HG03159 (cell line): ENCODE data around the gene KNTC1.
A peak's percentile ranks its signal among the peaks of the same experiment; 100 is the strongest.
"Not testable (repeated sequence)": the region's sequence is repeated elsewhere in the genome, so short reads cannot be mapped to it uniquely, and the experiment has no call there.

Source experiments
- ATAC-seq: cut with Tn5 transposase; IDR thresholded peaks from one replicate; pipeline ENCODE4 v1.9.1; 2021; ENCODE audit warnings: mild to moderate bottlenecking, moderate library complexity; ENCODE audit not compliant: unreplicated experiment

KNTC1 gene, protein sequence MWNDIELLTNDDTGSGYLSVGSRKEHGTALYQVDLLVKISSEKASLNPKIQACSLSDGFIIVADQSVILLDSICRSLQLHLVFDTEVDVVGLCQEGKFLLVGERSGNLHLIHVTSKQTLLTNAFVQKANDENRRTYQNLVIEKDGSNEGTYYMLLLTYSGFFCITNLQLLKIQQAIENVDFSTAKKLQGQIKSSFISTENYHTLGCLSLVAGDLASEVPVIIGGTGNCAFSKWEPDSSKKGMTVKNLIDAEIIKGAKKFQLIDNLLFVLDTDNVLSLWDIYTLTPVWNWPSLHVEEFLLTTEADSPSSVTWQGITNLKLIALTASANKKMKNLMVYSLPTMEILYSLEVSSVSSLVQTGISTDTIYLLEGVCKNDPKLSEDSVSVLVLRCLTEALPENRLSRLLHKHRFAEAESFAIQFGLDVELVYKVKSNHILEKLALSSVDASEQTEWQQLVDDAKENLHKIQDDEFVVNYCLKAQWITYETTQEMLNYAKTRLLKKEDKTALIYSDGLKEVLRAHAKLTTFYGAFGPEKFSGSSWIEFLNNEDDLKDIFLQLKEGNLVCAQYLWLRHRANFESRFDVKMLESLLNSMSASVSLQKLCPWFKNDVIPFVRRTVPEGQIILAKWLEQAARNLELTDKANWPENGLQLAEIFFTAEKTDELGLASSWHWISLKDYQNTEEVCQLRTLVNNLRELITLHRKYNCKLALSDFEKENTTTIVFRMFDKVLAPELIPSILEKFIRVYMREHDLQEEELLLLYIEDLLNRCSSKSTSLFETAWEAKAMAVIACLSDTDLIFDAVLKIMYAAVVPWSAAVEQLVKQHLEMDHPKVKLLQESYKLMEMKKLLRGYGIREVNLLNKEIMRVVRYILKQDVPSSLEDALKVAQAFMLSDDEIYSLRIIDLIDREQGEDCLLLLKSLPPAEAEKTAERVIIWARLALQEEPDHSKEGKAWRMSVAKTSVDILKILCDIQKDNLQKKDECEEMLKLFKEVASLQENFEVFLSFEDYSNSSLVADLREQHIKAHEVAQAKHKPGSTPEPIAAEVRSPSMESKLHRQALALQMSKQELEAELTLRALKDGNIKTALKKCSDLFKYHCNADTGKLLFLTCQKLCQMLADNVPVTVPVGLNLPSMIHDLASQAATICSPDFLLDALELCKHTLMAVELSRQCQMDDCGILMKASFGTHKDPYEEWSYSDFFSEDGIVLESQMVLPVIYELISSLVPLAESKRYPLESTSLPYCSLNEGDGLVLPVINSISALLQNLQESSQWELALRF (N-terminal part only)

GRCh38 chr12:122526683-122527477 is at the start of gene KNTC1, which contains the start of gene RSRC2:
Gene KNTC1 (plus strand): TSS chr12:122527249. CDS start chr12:122530064, 2,815 bp downstream.
Gene RSRC2 (minus strand): TSS chr12:122526936. CDS start chr12:122526853, 83 bp downstream.
- ATAC-seq, result peak; percentile 86

GRCh38 chr12:122480753-122481152 is 46.3 kb upstream of the KNTC1 start:
- ATAC-seq, result no peak

- ATAC-seq, result no peak
Measured at GRCh38 chr12:122481861-122482260, 45.2 kb upstream of the KNTC1 start.

GRCh38 chr12:122483969-122484368 is 43.1 kb upstream of the KNTC1 start:
- no peak for ATAC-seq

DNA sequence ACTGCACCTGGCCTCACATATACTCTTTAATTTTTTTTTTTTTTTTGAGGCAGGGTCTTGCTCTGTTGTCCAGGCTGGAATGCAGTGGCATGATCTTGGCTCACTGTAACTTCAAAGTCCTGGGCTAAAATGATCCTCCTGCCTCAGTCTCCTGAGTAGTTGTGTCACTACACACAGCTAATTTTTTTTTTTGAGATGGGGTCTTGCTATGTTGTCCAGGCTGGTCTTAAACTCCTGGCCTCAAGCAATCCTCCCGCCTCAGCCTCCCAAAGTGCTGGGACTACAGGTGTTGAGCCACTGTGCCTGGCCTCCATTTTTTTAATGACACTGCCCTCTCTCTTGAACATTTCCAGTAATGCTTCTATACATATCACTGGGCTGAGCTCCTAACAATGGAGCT is 42.7 kb upstream of the KNTC1 start:
- ATAC-seq, result not testable (repeated sequence)

GRCh38 chr12:122486360-122486759 is 40.7 kb upstream of the KNTC1 start:
- ATAC-seq, result not testable (repeated sequence)

DNA sequence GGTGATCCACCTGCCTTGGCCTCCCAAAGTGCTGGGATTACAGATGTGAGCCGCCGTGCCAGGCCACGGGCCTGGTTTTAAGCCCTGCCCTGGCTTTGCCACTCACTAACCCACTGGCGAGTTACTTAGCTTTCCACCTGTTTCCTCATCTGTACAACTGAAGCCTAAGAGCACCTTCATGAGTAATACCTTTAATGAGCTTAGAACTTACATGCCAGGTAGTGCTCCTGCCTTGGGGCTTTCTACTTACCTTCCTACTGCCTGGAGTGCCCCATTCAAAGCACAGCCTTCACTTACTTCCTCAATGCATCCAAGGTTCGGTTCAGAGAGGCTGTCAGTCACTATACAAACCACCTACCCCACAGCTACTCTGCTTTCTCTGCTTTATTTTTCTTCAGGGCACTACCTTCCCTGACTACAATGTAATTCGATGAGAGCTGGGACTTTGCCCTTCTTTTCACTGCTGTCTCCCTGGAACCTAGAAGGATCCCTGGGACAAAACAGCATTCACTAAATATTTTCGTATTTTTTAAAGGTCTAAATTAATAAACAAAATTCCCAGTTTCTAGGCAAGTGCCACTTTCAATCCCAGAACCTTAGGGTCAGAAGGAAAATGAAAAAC is 40.1 kb upstream of the KNTC1 start:
- no peak for ATAC-seq

GRCh38 chr12:122487807-122488206 is 39.2 kb upstream of the KNTC1 start:
- not testable (repeated sequence) for ATAC-seq

GRCh38 chr12:122489038-122489437 is 38.0 kb upstream of the KNTC1 start:
- ATAC-seq, result no peak

DNA sequence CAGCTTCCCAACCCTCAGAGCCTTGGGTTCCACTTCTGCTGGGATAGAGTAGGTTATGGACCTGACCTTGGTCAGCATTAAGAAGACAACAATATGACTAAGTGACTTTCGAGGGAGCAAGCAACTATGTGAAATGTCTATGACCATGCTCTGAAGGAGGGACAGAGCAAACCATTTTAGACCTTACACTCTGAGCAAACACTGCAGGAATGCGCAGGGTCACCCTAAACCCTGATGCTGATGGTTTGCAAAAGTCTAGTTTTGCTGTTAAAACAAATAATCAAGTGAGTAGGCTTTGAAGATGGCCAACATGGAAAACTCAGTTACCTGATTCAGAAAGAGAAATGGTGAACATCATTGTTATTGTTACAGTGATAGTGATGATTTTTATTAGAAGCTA is 35.1 kb upstream of the KNTC1 start:
- no peak for ATAC-seq

GRCh38 chr12:122493222-122493621 is 33.8 kb upstream of the KNTC1 start:
- ATAC-seq, result not testable (repeated sequence)

DNA sequence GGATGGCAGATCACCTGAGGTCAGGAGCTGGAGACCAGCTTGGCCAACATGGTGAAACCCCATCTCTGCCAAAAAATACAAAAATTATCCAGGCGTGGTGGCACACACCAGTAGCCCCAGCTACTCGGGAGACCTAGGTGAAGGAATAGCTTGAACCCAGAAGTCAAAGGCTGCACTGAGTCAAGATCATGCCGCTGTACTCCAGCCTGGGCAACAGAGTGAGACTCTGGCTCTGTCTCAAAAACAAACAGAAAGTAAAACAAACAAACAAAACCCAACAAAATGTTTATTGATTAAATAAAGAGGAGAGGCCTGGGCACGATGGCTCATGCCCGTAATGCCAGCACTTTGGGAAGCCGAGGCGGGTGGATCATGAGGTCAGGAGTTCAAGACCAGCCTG is 31.8 kb upstream of the KNTC1 start:
- ATAC-seq, result no peak

- peak; percentile 11 for ATAC-seq
Measured at GRCh38 chr12:122499991-122500684, 26.9 kb upstream of the KNTC1 start.

GRCh38 chr12:122500685-122501488 is 26.2 kb upstream of the KNTC1 start, which contains the start of gene ZCCHC8:
Gene ZCCHC8 (minus strand): TSS chr12:122500932. CDS start chr12:122500840, 92 bp downstream.
- peak; percentile 93 for ATAC-seq

- ATAC-seq, result no peak
Measured at GRCh38 chr12:122501489-122501989, 25.5 kb upstream of the KNTC1 start.

DNA sequence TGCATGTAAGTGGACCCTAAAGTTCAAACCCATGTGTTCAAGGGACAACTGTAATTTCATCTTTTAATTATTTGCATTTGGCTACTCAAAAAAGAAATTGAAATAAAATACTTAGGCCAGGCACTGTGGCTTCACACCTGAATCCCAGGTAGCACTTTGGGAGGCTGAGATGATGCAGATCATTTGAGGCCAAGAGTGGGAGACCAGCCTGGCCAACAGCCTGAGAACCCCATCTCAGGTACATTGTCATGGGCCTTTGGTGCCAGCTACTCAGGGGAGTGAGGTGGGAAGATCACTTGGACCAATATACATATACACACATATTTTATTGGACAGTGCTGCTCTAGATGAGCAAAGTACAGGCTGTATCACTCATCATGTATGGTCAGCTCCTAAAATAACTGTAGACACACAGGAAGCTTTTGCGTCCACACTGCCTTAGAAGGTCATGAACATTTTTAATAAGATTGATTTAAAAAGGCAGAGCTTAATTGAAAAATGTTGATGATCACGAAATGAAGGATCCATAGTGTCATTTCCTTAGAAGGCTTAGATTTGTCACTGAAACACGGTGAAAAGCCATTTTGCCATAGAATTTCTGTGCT is 23.8 kb upstream of the KNTC1 start:
- no peak for ATAC-seq

DNA sequence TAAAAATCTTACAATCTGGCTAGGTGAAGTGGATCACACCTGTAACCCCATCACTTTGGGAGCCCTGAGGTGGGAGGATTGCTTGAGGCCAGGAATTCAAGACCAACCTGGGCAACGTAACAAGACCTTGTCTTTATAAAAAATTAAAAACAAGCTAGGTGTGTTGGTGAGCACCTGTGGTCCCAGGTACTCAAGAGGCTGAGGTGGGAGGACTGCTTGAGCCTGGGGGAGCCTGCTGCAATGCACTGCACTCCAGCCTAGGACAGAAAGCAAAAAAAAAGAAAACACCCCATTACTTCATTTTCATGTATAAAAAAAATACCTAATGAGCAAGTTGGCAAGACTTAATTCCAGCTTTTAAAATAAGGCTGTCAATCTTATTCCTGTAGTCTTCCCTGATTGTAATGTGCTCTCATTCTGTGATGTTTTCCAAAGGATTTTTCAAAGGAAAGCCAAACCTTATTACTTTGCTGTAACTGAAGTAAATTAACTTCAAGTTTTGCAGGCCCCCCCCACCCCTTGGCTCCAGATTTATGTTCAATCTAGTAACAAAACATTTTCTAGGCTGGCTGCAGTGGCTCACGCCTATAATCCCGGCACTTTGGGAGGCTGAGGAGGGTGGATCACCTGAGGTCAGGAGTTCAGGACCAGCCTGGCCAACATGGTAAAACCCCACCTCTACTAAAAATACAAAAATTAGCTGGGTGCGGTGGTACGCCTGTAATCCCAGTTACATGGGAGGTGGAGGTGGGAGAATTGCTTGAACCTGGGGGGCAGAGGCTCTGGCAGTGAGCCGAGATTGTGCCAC is 23.1 kb upstream of the KNTC1 start:
- no peak for ATAC-seq
